OCI-LY1 (cell line): ENCODE results near the gene TAF7L.

Experiments
- EZH2 ChIP-seq: fragments of 200-600 bp; sonication (generic), shearing (Covaris generic); IDR thresholded peaks from 2 replicates; pipeline ENCODE4 v1.8.0; 2017; ENCODE audit warnings: borderline replicate concordance, mixed run types, mild to moderate bottlenecking, antibody characterized with exemption, low read length, moderate library complexity, mixed read lengths
- TF ChIP-seq, protein P1 (sequence below): fragments of 200-600 bp; sonication (generic), shearing (Covaris generic); IDR thresholded peaks from 2 replicates; pipeline ENCODE4 v1.5.1; 2017; ENCODE audit warnings: mild to moderate bottlenecking, antibody characterized with exemption, low read length, moderate library complexity, mixed read lengths

DNA sequence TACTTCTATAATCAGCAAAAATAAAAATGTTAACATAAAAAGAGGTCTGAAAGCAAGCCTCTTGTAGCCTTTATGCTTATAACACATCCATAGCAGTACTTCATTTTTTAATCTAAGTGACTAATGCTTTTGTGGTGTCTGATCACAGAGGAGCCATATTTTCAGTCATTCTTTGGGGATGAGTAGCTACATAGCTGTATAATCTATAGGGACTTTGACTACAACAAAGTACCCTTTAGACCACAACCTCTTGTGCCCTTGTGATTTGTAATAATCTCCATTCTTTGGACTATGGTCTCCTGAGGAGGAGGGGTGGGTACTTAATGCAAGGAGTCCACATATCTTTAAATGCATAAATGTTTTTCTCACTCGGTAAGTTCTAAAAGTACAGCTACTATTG is 62.0 kb downstream of the TAF7L start:
- TF ChIP-seq, protein P1, sequence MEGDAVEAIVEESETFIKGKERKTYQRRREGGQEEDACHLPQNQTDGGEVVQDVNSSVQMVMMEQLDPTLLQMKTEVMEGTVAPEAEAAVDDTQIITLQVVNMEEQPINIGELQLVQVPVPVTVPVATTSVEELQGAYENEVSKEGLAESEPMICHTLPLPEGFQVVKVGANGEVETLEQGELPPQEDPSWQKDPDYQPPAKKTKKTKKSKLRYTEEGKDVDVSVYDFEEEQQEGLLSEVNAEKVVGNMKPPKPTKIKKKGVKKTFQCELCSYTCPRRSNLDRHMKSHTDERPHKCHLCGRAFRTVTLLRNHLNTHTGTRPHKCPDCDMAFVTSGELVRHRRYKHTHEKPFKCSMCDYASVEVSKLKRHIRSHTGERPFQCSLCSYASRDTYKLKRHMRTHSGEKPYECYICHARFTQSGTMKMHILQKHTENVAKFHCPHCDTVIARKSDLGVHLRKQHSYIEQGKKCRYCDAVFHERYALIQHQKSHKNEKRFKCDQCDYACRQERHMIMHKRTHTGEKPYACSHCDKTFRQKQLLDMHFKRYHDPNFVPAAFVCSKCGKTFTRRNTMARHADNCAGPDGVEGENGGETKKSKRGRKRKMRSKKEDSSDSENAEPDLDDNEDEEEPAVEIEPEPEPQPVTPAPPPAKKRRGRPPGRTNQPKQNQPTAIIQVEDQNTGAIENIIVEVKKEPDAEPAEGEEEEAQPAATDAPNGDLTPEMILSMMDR: no peak
- no peak for TF ChIP-seq EZH2
